COLO668 (cell line): ENCODE measurements around the gene PRKRIP1.
A peak's percentile ranks its signal among the peaks of the same experiment; 100 is the strongest.
"Not testable (repeated sequence)": the region's sequence is repeated elsewhere in the genome, so short reads cannot be mapped to it uniquely, and the experiment has no call there.

Experiments
- DNase-seq: peaks from one replicate; lab custom pipeline; 2025; ENCODE audit not compliant: unreplicated experiment; lab: John Stamatoyannopoulos, UW

PRKRIP1 gene, protein sequence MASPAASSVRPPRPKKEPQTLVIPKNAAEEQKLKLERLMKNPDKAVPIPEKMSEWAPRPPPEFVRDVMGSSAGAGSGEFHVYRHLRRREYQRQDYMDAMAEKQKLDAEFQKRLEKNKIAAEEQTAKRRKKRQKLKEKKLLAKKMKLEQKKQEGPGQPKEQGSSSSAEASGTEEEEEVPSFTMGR

DNA sequence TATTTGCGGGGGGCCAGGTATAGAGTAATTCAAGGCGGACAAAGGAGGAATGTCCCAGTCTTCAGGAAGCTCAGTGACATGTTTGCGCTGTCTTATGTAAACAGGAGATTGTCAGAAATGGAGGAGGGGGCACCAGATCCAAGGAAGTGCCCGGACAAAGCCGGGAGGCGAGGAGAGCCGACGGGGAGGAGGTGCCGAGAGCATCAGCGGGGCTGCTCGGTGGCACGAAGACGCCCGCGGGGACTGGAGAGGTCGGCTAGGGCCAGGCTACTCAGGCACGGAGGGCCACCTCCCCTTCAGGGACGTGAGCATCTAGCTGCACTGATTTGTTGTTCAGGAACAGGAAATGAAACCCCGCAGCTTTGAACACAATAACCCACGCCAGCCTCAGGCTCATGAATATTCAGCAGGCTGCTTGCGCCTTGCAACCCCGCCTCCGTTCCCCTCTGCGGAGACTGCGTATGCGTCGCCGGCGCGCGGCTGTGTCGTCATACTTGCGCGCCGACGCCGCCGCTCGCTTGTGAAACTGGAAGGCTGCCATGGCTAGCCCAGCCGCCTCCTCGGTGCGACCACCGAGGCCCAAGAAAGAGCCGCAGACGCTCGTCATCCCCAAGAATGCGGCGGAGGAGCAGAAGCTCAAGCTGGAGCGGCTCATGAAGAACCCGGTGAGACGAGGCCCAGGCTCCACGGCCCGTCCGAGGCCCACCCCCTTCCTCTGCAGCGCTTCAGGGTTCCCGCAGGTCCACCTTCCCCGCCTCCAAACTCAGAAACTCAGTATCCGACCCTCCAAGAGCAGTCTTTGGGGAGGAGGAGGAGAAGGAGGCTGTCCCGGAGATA is at the start of gene PRKRIP1:
PRKRIP1 (plus strand) TSS at position 491 of the 837 bp plus-strand sequence; CDS start at position 540, 49 bp downstream.
- peak; percentile 88 for DNase-seq

DNA sequence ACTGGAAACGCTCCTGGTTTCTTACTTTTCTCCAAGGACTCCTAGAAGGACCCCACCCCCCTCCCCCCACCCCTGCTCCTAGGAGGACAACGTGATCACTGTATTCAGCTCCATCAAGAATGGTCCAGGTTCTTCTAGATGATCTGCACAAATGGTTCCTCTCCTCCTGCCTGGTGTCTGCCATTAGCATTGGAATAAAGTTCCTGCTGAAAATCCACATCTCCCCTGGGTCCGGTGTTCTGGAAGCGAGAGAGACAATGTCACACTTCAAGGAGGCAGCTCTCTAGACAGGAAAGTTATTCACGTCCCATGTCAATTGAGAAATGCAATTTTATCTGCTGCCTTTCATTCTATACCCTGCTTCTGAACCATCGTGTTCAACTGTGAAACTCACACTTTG is 49.2 kb upstream of the PRKRIP1 start:
- DNase-seq, result not testable (repeated sequence)

DNA sequence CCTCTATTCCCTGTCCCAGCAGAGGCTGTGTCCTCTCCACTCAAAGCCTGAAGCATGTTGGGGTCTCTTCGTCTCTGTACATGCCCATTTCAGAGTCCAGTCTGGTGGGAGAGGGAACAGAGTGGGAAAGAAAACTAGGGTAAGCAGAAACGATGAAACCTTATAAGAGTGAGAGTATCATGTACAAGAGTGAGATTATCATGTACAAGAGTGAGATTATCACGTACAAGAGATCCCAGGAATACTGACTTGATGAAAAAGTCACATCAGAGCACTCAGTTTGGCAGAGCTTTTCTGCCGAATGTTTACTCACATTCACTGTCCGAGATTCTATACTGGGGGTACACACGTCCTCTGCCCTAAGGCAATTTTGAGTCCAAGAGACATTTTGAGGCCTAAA is 39.8 kb upstream of the PRKRIP1 start, which contains the start of gene SPDYE6:
SPDYE6 (minus strand) TSS at position 101 of the 400 bp plus-strand sequence. CDS start 421 bp downstream, outside the sequence.
- DNase-seq, result not testable (repeated sequence)

DNA sequence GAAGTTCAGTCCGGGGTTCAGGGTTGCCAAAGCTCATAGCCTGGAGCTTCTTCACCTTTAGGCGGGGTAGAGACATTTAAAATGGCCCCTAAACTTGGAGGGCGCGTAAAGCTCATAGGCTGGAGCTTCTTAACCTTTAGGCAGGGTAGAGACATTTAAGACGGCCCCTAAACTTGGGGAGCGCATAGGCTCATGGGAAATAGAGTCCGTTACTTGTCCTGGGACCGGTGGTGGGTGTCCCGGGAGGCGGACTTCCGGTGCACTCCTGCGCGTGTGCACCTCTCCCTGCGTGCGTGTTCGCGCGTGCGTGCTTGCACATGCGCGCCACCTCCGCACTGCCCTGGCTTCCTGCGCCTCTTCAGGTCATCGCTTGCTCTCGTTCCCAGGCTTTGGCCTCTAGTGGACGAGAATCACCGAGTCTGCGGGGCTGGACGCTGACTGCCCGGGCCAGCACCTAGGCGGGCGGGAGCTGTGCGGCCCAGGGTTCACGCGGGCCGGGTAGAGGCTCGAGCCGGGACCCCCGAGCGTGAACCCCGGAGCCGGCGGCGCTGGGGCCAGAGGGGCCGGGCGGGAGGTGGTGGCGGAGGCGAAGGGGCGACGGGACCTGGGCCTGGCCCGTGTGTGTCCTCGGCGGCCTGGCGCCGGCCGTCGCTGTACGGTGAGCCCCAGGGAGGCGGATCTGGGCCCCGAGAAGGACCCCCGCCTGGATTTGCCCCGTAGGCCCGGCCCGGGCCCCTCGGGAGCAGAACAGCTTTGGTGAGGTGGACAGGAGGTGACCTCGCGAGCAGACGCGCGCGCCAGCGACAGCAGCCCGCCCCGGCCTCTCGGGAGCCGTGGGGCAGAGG is 32.4 kb upstream of the PRKRIP1 start:
- peak; percentile 94 for DNase-seq

DNA sequence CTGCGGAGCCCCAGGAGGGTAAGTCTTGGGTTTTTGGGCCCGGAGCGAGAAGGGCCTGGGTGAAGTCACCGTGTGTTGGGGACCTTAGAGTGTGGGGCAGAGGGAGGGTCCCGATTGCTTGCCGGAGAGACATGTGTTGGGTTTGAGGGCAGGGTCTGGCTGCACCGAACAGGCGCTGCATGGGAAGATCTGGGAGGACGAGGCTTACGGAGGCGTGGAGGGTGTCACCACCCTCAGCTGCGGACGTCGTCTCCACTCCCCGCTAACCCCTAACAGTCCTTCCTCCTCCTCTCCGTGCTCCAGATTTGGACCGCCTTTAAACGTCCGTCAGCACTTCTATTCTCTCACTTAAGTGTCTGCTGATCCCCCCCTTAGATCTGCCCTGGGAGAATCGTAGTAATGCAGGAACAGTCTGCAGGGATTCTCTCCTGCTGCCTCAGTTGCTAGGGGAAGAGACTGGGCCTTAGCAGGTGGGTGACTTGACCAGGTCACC is 31.7 kb upstream of the PRKRIP1 start:
- DNase-seq, result not testable (repeated sequence)

DNA sequence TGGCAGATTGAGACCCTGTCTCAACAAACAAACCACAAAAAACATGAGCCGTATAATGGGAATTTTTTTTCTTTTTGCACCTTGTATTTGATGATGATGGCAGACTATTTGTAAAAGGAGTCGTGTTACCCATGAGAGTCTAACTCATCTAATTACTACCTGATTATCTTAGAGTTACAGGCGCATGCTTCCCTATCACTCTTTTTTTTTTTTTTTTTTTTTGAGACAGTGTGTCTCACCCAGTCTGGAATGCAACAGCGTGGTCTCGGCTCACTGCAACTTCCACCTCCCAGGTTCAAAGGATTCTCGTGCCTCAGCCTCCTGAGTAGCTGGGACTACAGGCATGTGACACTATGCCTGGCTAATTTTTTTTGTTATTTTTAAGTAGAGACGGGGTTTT is 30.8 kb upstream of the PRKRIP1 start:
- not testable (repeated sequence) for DNase-seq

DNA sequence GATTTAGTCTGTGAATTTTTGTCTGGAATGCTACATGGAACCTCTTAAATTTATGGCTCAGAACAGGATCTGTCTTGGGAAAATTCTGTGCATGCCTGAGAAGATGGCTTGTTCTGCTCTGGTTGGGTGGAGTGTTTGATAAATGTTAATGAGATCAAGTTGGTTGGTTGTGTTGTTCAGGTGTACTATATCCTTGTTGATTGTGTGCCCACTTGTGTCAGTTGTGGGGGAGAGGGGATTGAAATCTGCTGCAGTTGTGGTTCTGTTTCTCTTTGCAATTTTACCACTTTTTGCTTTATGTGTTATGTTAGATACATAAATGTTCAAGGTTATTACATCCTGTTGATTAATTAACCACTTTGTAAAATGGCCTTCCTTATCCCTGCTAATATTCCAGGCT is 26.1 kb upstream of the PRKRIP1 start:
- DNase-seq, result not testable (repeated sequence)

DNA sequence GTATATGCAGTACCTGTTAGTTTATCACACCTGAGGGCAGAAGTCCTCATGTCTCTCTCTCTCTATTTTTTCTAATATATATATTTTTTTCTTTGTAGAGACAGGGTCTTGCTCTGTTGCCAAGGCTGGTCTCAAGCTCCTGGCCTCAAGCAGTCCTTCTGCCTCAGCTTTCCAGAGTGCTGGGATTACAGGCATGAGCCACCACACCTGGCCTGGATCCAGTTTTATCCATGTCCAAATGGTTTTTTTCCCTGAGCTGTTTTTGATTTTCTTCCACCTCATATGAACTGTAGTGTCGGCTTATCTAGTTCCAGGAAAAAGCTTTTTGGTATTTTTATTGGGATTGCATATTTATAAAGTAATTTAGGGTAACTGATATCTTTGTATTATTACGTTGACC is 23.4 kb upstream of the PRKRIP1 start:
- DNase-seq, result not testable (repeated sequence)

DNA sequence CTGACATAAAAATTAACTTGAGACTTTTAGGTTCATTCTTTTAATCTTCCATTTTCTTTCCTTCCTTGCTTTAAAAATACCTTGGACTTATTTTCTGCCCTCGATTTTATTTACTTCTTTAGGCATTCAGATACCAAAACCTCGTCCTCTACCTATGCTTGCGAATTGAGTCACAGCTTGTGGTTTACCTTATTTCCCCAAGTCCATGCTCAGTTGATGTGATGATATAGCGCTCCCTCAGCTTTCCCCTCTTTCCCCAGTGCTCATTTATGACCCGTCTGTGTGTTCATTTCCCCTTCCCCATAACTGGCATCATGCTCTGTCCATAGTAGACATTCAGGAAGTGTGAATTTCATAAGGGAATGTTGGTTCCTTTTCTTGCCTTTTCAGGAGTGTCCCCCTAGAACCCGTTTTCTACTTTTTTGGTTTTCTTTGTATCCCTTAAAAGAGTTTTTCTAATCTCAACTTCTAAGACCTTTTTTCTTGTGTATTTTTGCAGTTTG is 19.1 kb upstream of the PRKRIP1 start:
- no peak for DNase-seq

DNA sequence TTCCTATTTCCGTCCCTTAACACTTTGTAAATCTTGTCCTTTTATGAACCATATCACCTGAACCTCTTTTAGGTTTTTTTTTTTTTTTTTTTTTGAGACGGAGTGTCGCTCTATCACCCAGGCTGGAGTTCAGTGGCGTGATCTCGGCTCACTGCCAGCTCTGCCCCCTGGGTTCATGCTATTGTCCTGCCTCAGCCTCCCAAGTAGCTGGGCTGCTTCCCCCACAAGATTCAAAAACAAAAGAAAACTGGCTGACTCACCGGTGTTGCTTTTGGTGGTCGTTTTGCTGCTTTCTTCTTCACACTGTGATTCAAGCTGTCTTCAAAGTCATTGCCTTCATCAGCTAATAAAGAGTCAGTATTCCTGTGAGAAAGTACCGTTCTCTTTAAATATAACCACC is 15.3 kb upstream of the PRKRIP1 start:
- DNase-seq, result not testable (repeated sequence)

DNA sequence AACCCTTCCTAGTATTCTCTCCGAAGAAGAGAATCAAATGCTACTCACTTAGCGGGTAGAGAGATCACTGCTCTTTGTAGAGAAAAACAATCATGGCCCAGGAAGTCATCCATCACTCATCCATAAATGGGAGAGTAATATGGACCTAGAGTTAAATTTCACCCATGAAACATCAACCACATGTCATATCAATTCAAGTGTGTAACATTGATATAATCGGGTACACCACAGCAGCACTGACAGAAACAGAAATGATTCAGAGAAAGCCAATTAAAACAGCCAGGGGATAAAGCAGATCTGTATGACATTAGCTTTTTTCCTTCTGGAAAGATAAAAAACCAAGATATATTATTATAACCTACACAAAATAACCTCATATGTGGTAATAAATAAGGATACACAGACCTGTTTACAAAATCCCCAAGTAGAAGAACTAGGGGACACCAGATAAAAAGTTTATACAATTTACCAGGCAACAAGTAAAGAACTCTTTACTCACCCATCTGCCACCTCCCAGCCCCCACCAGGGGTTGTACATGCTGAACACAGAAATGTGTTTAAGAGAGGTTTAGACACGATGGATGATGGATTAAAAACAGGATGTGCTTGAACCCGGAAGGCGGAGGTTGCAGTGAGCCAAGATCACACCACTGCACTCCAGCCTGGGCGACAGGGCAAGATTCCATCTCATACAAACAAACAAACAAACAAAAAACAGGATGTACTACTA is 14.3 kb upstream of the PRKRIP1 start:
- DNase-seq, result not testable (repeated sequence)

DNA sequence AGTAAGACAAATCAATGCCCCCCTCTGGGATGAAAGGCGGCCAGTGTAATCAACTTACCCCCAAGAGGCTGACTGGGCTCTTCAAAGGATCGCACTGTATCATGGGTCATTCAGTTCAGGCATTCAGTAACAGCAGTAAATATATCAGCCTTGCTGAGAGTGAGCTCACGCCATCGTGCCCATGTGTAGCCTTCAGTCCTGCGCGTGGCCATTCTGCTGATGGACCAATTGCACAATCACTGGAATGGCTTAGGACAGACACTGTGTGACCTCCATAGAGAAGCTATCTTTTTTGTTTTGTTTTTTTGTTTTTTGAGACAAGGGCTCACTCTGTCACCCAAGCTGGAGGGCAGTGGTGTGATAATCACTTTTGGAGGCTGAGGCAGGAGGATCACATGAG is 9.1 kb upstream of the PRKRIP1 start:
- DNase-seq, result no peak

DNA sequence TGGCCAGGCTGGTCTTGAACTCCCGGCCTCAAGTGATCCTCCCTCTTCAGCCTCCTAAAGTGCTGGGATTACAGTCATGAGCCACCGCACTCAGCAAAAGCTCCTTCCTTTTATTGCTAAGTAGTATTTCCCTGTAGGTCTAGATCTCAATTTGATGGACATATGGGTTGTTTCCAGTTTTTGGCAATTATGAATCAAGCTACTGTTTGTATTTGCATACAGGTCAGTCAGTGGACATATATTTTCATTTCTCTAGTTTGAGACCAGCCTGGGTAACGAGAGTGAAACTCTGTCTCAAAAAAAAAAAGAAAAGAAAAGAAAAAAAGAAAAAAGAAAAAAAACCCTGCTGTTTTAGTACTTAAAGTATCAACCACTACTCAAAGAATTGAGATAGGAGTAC is 6.4 kb upstream of the PRKRIP1 start:
- no peak for DNase-seq

DNA sequence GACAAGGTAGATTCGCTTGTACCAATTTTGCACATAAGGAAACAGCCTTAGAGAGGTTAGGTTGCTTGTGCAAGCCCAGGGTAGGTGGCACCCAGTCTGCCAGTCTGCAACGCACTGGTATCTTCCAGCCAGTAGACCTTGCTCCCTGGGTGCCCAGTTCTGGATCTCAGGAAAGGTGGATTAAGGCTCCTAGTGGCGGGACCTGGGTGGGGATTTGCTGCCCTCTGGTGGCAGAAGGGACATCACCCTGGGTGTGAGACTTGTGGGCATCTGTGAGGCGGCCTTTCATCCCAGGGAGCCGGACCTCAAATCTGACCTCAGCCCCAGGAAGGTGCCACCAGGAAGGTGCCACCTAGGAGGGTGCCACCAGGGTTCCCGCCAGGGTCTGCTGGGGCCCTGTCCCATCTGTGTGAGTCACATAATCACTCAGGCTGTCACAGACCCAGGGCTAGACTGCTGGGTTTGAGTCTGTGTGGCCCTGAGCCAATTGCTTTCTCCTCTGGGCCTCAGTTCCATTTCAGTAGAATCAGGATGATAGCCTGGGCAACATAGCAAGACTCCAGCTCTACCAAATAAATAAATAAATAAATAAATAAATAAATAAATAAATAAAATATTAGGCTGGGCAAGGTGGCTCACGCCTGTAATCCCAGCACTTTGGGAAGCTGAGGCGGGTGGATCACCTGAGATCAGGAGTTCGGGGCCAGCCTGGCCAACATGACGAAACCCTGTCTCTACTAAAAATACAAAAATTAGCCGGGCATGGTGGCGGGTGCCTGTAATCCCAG is 5.3 kb upstream of the PRKRIP1 start:
- DNase-seq, result peak; percentile 81

DNA sequence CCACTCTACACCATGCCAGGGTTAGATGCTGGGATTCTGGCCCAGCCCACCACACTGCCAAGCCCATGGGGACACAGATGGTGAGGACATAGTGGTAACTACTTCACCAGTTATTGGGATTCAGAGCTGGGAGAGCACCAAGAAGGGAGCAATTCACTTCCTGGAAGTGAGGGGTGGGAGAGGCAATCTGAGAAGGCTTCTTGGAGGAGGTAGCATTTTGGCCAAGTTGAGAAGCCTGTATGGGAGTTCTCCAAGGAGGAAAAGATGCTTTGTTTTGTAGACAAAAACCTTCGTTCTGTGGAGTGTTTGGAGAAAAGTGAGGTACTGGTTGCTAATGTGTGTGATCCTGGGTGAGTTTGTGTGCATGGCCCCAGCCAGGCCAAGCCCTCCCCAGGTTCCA is 3.8 kb upstream of the PRKRIP1 start:
- no peak for DNase-seq

DNA sequence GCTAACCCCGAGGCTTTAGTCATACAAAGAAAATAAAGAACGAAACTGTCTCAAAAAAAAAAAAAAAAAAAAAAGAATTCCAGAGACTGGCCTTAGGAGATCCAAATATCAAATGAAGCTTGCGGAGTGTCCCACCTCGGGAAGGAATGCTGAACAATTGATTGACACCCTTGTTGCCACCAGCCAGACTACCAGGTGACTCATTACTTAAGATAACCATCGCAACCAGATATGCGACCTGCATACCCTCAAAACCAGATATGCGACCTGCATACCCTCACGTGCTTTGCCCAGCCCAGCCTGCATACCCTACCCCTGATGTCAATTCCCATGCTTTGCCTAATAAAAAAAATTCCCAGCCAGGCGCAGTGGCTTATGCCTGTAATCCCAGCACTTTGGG is 2.7 kb upstream of the PRKRIP1 start:
- DNase-seq, result no peak

DNA sequence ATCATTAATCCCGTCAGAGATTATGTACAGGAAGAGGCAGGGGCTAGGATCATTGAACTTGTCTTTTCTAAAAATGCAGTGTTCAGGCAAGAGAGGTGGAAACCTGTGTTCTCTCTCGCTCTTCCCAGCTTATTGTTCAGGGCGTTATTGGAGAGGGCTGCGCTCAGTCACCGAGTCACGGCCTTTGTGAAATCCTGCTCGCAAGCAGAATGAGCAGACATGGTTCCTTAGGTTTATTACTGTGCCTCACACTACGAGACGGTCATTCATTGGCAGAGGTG is 631 bp upstream of the PRKRIP1 start:
- DNase-seq, result no peak

DNA sequence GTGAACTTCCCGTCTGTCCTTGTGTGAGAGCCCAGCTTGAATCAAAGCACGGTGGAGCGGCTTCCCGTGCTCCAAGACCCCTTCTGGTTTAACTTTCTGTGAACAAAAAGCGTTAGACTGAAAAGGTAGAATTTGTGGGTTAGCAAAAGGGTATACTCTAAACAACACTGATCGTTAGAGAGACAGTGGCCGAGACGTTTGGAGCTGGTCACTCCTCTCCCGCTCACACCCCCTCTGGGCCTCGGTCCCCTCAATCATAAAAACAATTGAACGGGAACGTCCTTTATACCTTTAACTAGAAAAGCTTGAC is 502 bp downstream of the PRKRIP1 start:
- no peak for DNase-seq

DNA sequence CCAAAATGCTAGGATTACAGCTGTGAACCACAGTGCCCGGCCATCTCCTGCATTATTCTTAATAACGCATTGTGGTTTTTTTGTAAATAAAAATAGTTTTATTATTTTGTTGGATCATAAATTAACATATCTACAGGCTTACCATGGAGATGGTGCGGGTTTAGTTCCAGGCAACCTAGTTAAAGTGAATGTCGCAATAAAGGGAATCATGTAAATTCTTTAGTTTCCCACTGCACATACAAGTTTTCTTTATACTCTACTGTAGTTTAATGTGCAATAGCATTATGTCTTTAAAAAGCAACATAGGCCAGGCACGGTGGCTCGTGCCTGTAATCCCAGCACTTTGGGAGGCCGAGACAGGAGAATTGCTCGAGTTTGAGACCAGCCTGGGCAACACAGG is 2.4 kb downstream of the PRKRIP1 start:
- no peak for DNase-seq

DNA sequence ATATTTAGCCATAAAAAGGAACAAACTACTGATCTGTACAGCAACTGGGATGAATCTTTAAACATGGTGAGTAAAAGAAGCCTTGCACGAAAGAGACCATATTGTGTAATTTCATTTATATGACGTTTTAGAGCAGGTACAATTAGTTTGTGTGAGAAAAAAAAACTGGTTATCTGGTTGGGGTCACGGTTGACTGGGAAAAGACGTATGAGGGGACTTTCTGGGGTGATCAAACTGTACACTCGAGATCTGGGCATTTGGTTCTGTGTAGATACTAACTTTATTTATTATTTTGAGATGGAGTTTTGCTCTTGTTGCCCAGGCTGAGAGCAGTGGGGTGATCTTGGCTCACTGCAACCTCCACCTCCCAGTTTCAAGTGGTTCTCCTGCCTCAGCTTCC is 4.2 kb downstream of the PRKRIP1 start:
- no peak for DNase-seq
